ENCODE measurements around the gene AUH. TPM values are rescaled to one million over a fixed set of nuclear protein-coding genes. Genes with fewer than 3 reads are reported as not detected.

AUH gene
- polyA plus RNA-seq, 1 donor from 2014 or later = 42.6 TPM

GRCh38 chr9:91231619-91232018 is 130.1 kb downstream of the AUH start:
- no peaks in the 10 kb centered on the region for H3F3A ChIP-seq (ENCODE audit: insufficient read depth, low read length, poor library complexity, severe bottlenecking)
- H3K9ac ChIP-seq (ENCODE audit: low read length) = no peak overlapping the region
- no peaks in the 10 kb centered on the region for H3K79me2 ChIP-seq (replicated peaks; ENCODE audit: insufficient read depth, low read length)
- no peaks in the 10 kb centered on the region for H3K27me3 ChIP-seq (ENCODE audit: insufficient read depth, low read depth, low read length)
- no peak overlapping the region for H2AFZ ChIP-seq (ENCODE audit: low read depth, low read length)
- H3K36me3 ChIP-seq (ENCODE audit: insufficient read depth, low read length) = no peaks in the 10 kb centered on the region
- H3K27ac ChIP-seq (ENCODE audit: low read length) = no peak overlapping the region
- H3K9me3 ChIP-seq (ENCODE audit: low read length) = no peaks in the 10 kb centered on the region
- no peaks in the 10 kb centered on the region for H4K20me1 ChIP-seq (ENCODE audit: insufficient read depth)
- no peak overlapping the region for H3K4me3 ChIP-seq (ENCODE audit: low read length)
- no peaks in the 10 kb centered on the region for H3K9me2 ChIP-seq (ENCODE audit: insufficient read depth, low read length)
- TF ChIP-seq TAF1 (IDR thresholded peaks at IDR 0.05; ENCODE audit: low read depth) (no peak), REST (IDR thresholded peaks at IDR 0.05; ENCODE audit: borderline replicate concordance) (no peak), EZH2 (IDR thresholded peaks at IDR 0.05; ENCODE audit: borderline replicate concordance, insufficient read depth, low read length, poor library complexity, severe bottlenecking) (no peak), EP300 (conservative IDR thresholded peaks at IDR 0.05; ENCODE audit: poor library complexity, severe bottlenecking) (no peak), POLR2AphosphoS5 (IDR thresholded peaks at IDR 0.05) (no peak), SMC3 (conservative IDR thresholded peaks at IDR 0.05; ENCODE audit: poor library complexity) (no peak), RAD21 (conservative IDR thresholded peaks at IDR 0.05) (no peak), MXI1 (conservative IDR thresholded peaks at IDR 0.05; ENCODE audit: poor library complexity, severe bottlenecking) (no peak), CTCF (IDR thresholded peaks at IDR 0.05; ENCODE audit: poor library complexity, severe bottlenecking) (no peak)
- no peak overlapping the region for H3K4me2 ChIP-seq (ENCODE audit: low read length)

- TF ChIP-seq MXI1 (conservative IDR thresholded peaks at IDR 0.05; ENCODE audit: poor library complexity, severe bottlenecking) (no peak), POLR2AphosphoS5 (IDR thresholded peaks at IDR 0.05) (no peak), EP300 (conservative IDR thresholded peaks at IDR 0.05; ENCODE audit: poor library complexity, severe bottlenecking) (no peak), EZH2 (IDR thresholded peaks at IDR 0.05; ENCODE audit: borderline replicate concordance, insufficient read depth, low read length, poor library complexity, severe bottlenecking) (no peak), RAD21 (conservative IDR thresholded peaks at IDR 0.05) (no peak), CTCF (IDR thresholded peaks at IDR 0.05; ENCODE audit: poor library complexity, severe bottlenecking) (no peak), REST (IDR thresholded peaks at IDR 0.05; ENCODE audit: borderline replicate concordance) (no peak), TAF1 (IDR thresholded peaks at IDR 0.05; ENCODE audit: low read depth) (no peak), SMC3 (conservative IDR thresholded peaks at IDR 0.05; ENCODE audit: poor library complexity) (no peak)
- H2AFZ ChIP-seq (ENCODE audit: low read depth, low read length) = no peak overlapping the region
- H3K27me3 ChIP-seq (ENCODE audit: insufficient read depth, low read depth, low read length) = no peaks in the 10 kb centered on the region
- no peak overlapping the region for H3K9ac ChIP-seq (ENCODE audit: low read length)
- no peaks in the 10 kb centered on the region for H3K36me3 ChIP-seq (ENCODE audit: insufficient read depth, low read length)
- H3K27ac ChIP-seq (ENCODE audit: low read length) = no peak overlapping the region
- no peaks in the 10 kb centered on the region for H3K9me3 ChIP-seq (ENCODE audit: low read length)
- H3F3A ChIP-seq (ENCODE audit: insufficient read depth, low read length, poor library complexity, severe bottlenecking) = no peaks in the 10 kb centered on the region
- H3K4me3 ChIP-seq (ENCODE audit: low read length) = no peak overlapping the region
- no peaks in the 10 kb centered on the region for H3K9me2 ChIP-seq (ENCODE audit: insufficient read depth, low read length)
- H3K79me2 ChIP-seq (replicated peaks; ENCODE audit: insufficient read depth, low read length) = no peaks in the 10 kb centered on the region
- no peak overlapping the region for H3K4me2 ChIP-seq (ENCODE audit: low read length)
- no peaks in the 10 kb centered on the region for H4K20me1 ChIP-seq (ENCODE audit: insufficient read depth)
Measured at GRCh38 chr9:91223000-91223399, 138.7 kb downstream of the AUH start.
